PC-3 (cell line): ENCODE data around the gene ACTL8. TPM values are rescaled to one million over a fixed set of nuclear protein-coding genes. Genes with fewer than 3 reads are reported as not detected.

Experiments
- ATAC-seq: fragments of 200-7000 bp; cut with Tn5 transposase; 2 replicates; pipeline ENCODE4 v1.9.1; 2020; ENCODE audit warnings: mild to moderate bottlenecking, moderate library complexity
- BruUV-seq: library from RNA; stranded (reverse); fragments of 400-500 nt; replicated peaks from 2 replicates; lab custom pipeline; 2021; lab: Mats Ljungman, UMichigan
- CTCF ChIA-PET: fragments of 300-600 bp; sonication (Branson Sonifier 250); formaldehyde crosslinking; loops from one replicate; lab custom pipeline; 2022; ENCODE audit warnings: antibody characterized with exemption; lab: Charles Lee
- POLR2A ChIA-PET: fragments of 300-600 bp; sonication (Branson Sonifier 250); formaldehyde crosslinking; loops from one replicate; lab custom pipeline; 2022; ENCODE audit warnings: antibody characterized with exemption; ENCODE audit not compliant: unreplicated experiment; lab: Charles Lee
- DNase-seq: peaks from one replicate; pipeline ENCODE4 v3.0.0-alpha.2; 2015
- H2AFZ ChIP-seq: fragments of 300-600 bp; sonication (generic); 2 replicates; pipeline ENCODE4 v1.6.0; 2016; ENCODE audit warnings: antibody characterized with exemption, low read length
- H3F3A ChIP-seq: fragments of 300-600 bp; sonication (generic); one replicate; pipeline ENCODE4 v1.6.0; 2017; ENCODE audit warnings: antibody characterized with exemption, low read length, control low read depth, mild to moderate bottlenecking; ENCODE audit not compliant: unreplicated experiment
- H3K27ac ChIP-seq: fragments of 300-600 bp; sonication (generic); 2 replicates; pipeline ENCODE4 v1.5.1; 2016; ENCODE audit warnings: mild to moderate bottlenecking, low read length
- H3K27me3 ChIP-seq: fragments of 300-600 bp; sonication (generic); 2 replicates; pipeline ENCODE4 v1.6.1; 2016; ENCODE audit warnings: low read length, mixed read lengths
- H3K36me3 ChIP-seq: fragments of 300-600 bp; sonication (generic); 2 replicates; pipeline ENCODE4 v1.6.1; 2016; ENCODE audit warnings: low read depth, mixed run types, low read length, mixed read lengths
- H3K4me1 ChIP-seq: fragments of 300-600 bp; sonication (generic); 2 replicates; pipeline ENCODE4 v1.5.1; 2016; ENCODE audit warnings: low read length; ENCODE audit not compliant: insufficient read depth
- H3K4me2 ChIP-seq: fragments of 300-600 bp; sonication (generic); 2 replicates; pipeline ENCODE4 v1.6.0; 2016; ENCODE audit warnings: low read length
- H3K4me3 ChIP-seq: fragments of 300-600 bp; sonication (generic); 2 replicates; pipeline ENCODE4 v1.5.1; 2016; ENCODE audit warnings: mild to moderate bottlenecking, low read length, mixed read lengths
- H3K79me2 ChIP-seq: fragments of 300-600 bp; sonication (generic); 2 replicates; pipeline ENCODE4 v1.6.1; 2017; ENCODE audit warnings: low read length, mixed read lengths
- H3K9ac ChIP-seq: fragments of 300-600 bp; sonication (generic); 2 replicates; pipeline ENCODE4 v1.6.0; 2016; ENCODE audit warnings: mild to moderate bottlenecking, low read length
- H3K9me2 ChIP-seq: fragments of 300-600 bp; sonication (generic); replicated peaks from 2 replicates; pipeline ENCODE4 v1.6.1; 2016; ENCODE audit warnings: mixed run types, low read length, mixed read lengths
- H3K9me3 ChIP-seq: fragments of 300-600 bp; sonication (generic); 2 replicates; pipeline ENCODE4 v1.6.1; 2016; ENCODE audit warnings: low read length, mixed read lengths
- H4K20me1 ChIP-seq: fragments of 300-600 bp; sonication (generic); 2 replicates; pipeline ENCODE4 v1.6.1; 2016; ENCODE audit warnings: low read length, mixed read lengths
- CTCF ChIP-seq: fragments of 300-600 bp; sonication (generic); conservative IDR thresholded peaks from 2 replicates; pipeline ENCODE4 v1.5.1; 2017; ENCODE audit warnings: antibody characterized with exemption, low read depth, mild to moderate bottlenecking, low read length
- EZH2 ChIP-seq: fragments of 300-600 bp; sonication (generic); IDR thresholded peaks from one replicate; pipeline ENCODE4 v1.6.1; 2017; ENCODE audit warnings: antibody characterized with exemption, mild to moderate bottlenecking, low read length; ENCODE audit not compliant: unreplicated experiment
- EZH2phosphoT487 ChIP-seq: fragments of 300-600 bp; sonication (generic); IDR thresholded peaks from 2 replicates; pipeline ENCODE4 v1.6.1; 2018; ENCODE audit warnings: mild to moderate bottlenecking, antibody characterized with exemption, low read length, borderline replicate concordance
- intact Hi-C: fragments of 100-400 bp; cut with micrococcal nuclease; formaldehyde crosslinking; loops from 2 replicates; pipeline ENCODE4 v1.9.0; 2023
- total RNA-seq: library from RNA; depleted of rRNA; stranded (reverse); fragments of >200 nt; gene quantifications from 2 replicates; pipeline ENCODE4 v1.2.3, GENCODE V29; 2014

Gene ACTL8
- total RNA-seq, 1 experiment from 2014 or later, result not detected

- CTCF ChIA-PET, result no interaction called here
- POLR2A ChIA-PET, result no interaction called here
Measured at GRCh38 chr1:17780916-17781315, 25.8 kb downstream of the ACTL8 start.

GRCh38 chr1:17789926-17790325, 34.8 kb downstream of the ACTL8 start:
- BruUV-seq, result no TSS peak
- no peak for TF ChIP-seq EZH2phosphoT487
- no peak for TF ChIP-seq CTCF
- TF ChIP-seq EZH2, result no peak

More at GRCh38 chr1:17780916-17781315, 25.8 kb downstream of the ACTL8 start:
- no peaks in the 10 kb centered on the region for H3K9me3 ChIP-seq
- no peaks in the 10 kb centered on the region for H3F3A ChIP-seq
- no peaks in the 10 kb centered on the region for H3K36me3 ChIP-seq
- no peak overlapping the region for H3K4me2 ChIP-seq
- no peaks in the 10 kb centered on the region for H3K79me2 ChIP-seq
- intact Hi-C loops, result no loop called here
- H3K9me2 ChIP-seq, result no peaks in the 10 kb centered on the region
- H3K9ac ChIP-seq, result no peak overlapping the region
- no peak overlapping the region for H2AFZ ChIP-seq
- no peaks in the 10 kb centered on the region for H3K4me1 ChIP-seq
- H3K4me3 ChIP-seq, result no peak overlapping the region
- no peak for DNase-seq
- no TSS peak for BruUV-seq
- H4K20me1 ChIP-seq, result no peaks in the 10 kb centered on the region
- H3K27me3 ChIP-seq, result peaks cover 82% of the 10 kb centered on the region
- no peak overlapping the region for H3K27ac ChIP-seq
- TF ChIP-seq EZH2phosphoT487 (no peak), CTCF (no peak), EZH2 (no peak)
- ATAC-seq, result no peak

GRCh38 chr1:17790383-17791054, 35.4 kb downstream of the ACTL8 start:
- Histone ChIP-seq H3K9me3 (no peaks in the 10 kb centered on the region), H3K36me3 (no peaks in the 10 kb centered on the region), H3K79me2 (no peaks in the 10 kb centered on the region), H3K4me1 (no peaks in the 10 kb centered on the region), H3K4me3 (no peak overlapping the region), H3F3A (no peaks in the 10 kb centered on the region), H3K9ac (no peak overlapping the region), H3K27ac (no peak overlapping the region), H2AFZ (no peak overlapping the region), H3K27me3 (peaks cover 52% of the 10 kb centered on the region), H3K9me2 (no peaks in the 10 kb centered on the region), H4K20me1 (no peaks in the 10 kb centered on the region), H3K4me2 (no peak overlapping the region)
- TF ChIP-seq EZH2phosphoT487 (no peak), EZH2 (no peak), CTCF (no peak)
- intact Hi-C loops, result no loop called here
- CTCF ChIA-PET, result no interaction called here
- no peak for ATAC-seq
- no TSS peak for BruUV-seq
- DNase-seq, result no peak
- POLR2A ChIA-PET, result no interaction called here

More at GRCh38 chr1:17789926-17790325, 34.8 kb downstream of the ACTL8 start:
- Histone ChIP-seq H2AFZ (no peak overlapping the region), H4K20me1 (no peaks in the 10 kb centered on the region), H3K79me2 (no peaks in the 10 kb centered on the region), H3K4me2 (no peak overlapping the region), H3K9me2 (no peaks in the 10 kb centered on the region), H3K4me3 (no peak overlapping the region), H3K9ac (no peak overlapping the region), H3F3A (no peaks in the 10 kb centered on the region), H3K27ac (no peak overlapping the region), H3K4me1 (no peaks in the 10 kb centered on the region), H3K36me3 (no peaks in the 10 kb centered on the region), H3K9me3 (no peaks in the 10 kb centered on the region), H3K27me3 (peaks cover 52% of the 10 kb centered on the region)
- CTCF ChIA-PET, result no interaction called here
- DNase-seq, result no peak
- intact Hi-C loops, result no loop called here
- ATAC-seq, result no peak
- POLR2A ChIA-PET, result no interaction called here
